ENCODE results near the gene PAX3.

GRCh38 chr2:222299906-222300725 lies 1.3 kb upstream of the PAX3 start:
- TF ChIP-seq POLR2A (IDR thresholded peaks at IDR 0.05; ENCODE audit: borderline replicate concordance, extremely low read depth, insufficient read depth, insufficient read length), result no peak
- TF ChIP-seq POLR2AphosphoS5 (IDR thresholded peaks at IDR 0.05; ENCODE audit: low read depth, low read length), result no peak
- TF ChIP-seq CTCF (IDR thresholded peaks at IDR 0.05 in 2 of 3, conservative IDR thresholded peaks at IDR 0.05 in 1 of 3; ENCODE audit: borderline replicate concordance in 1 of 3, insufficient read depth in 1 of 3, low read depth in 2 of 3, low read length in 2 of 3), result no peak
- no peak for TF ChIP-seq REST (IDR thresholded peaks at IDR 0.05; ENCODE audit: low read depth)
